Measurements from ENCODE around the gene MARK3.

The MARK3 gene

GRCh38 chr14:103540821-103541708 lies 155.8 kb downstream of the MARK3 start:
- DNase-seq, result no peak

GRCh38 chr14:103541709-103542604 lies 156.7 kb downstream of the MARK3 start:
- no peak for DNase-seq

GRCh38 chr14:103542605-103543088 lies 157.4 kb downstream of the MARK3 start:
- peak; percentile 48 for DNase-seq

- DNase-seq, result no peak
Measured at GRCh38 chr14:103543140-103543539, 157.9 kb downstream of the MARK3 start.

GRCh38 chr14:103543721-103544387 lies 158.6 kb downstream of the MARK3 start:
- DNase-seq, result no peak

GRCh38 chr14:103544388-103545218 lies 159.4 kb downstream of the MARK3 start:
- no peak for DNase-seq

GRCh38 chr14:103545219-103545914 lies 160.2 kb downstream of the MARK3 start:
- DNase-seq, result no peak

- DNase-seq, result no peak
Measured at GRCh38 chr14:103545915-103546651, 160.9 kb downstream of the MARK3 start.

GRCh38 chr14:103546652-103547454 lies 161.6 kb downstream of the MARK3 start:
- no peak for DNase-seq

- DNase-seq, result no peak
Measured at GRCh38 chr14:103547455-103547940, 162.3 kb downstream of the MARK3 start.

- no peak for DNase-seq
Measured at GRCh38 chr14:103547941-103548462, 162.8 kb downstream of the MARK3 start.

GRCh38 chr14:103548463-103549351 lies 163.5 kb downstream of the MARK3 start:
- no peak for DNase-seq

GRCh38 chr14:103549361-103550311 lies 164.4 kb downstream of the MARK3 start:
- no peak for DNase-seq

- no peak for DNase-seq
Measured at GRCh38 chr14:103550451-103551337, 165.5 kb downstream of the MARK3 start.

GRCh38 chr14:103551338-103551762 lies 166.1 kb downstream of the MARK3 start:
- DNase-seq, result no peak
